ENCODE results near the gene CRNN. TPM values are rescaled to one million over a fixed set of nuclear protein-coding genes. Genes with fewer than 3 reads are reported as not detected.

CRNN gene
- not detected for total RNA-seq
- not detected for polyA plus RNA-seq (2013, experiment 1 of 2)
- not detected for polyA plus RNA-seq (2013, experiment 2 of 2)
- long read RNA-seq, experiment 1 = 0 reads
- long read RNA-seq, experiment 2 = 0 reads
- long read RNA-seq, experiment 3 = 0 reads
- long read RNA-seq, experiment 4 = 0 reads

DNA sequence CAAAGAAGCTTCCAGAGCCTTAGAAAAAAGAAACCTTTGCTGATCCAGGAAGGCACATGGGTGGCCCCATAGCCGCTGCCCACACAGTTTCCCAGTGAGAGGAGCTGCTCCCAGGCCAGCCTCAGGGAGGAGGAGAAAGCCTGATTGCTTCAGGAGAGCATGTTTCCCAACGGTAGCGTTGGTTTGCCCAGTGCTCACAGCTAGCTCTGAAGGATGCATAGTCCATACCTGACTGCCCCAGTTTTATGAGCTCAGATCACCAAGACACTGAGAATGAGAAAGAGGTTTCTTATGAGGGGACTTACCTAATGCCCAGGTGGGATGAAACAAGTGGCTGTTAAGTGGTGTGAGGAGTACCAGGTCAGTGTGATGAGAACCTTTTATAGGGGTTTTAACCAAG lies at the start of gene CRNN:
CRNN (minus strand) TSS at position 355 of the 400 bp plus-strand sequence. CDS start 2,030 bp downstream, outside the sequence.
- Histone ChIP-seq H3K36me3 (ENCODE audit: control insufficient read depth, insufficient read depth, low read length) (no peaks in the 10 kb centered on the region), H3K4me1 (ENCODE audit: control insufficient read depth, insufficient read depth, low read length) (no peaks in the 10 kb centered on the region), H3K9ac (ENCODE audit: extremely low read depth, low read length, poor library complexity, severe bottlenecking) (no peak within 1 kb of the TSS), H3K27me3 (ENCODE audit: control insufficient read depth, insufficient read depth, low read length, poor library complexity, severe bottlenecking) (no peaks in the 10 kb centered on the region), H3K27ac (ENCODE audit: low read depth, low read length) (no peak within 1 kb of the TSS), H3K4me3 (ENCODE audit: low read length) (no peak within 1 kb of the TSS), H3K9me3 (ENCODE audit: control insufficient read depth, low read length) (peaks cover 69% of the 10 kb centered on the region)
- TF ChIP-seq, protein P1, sequence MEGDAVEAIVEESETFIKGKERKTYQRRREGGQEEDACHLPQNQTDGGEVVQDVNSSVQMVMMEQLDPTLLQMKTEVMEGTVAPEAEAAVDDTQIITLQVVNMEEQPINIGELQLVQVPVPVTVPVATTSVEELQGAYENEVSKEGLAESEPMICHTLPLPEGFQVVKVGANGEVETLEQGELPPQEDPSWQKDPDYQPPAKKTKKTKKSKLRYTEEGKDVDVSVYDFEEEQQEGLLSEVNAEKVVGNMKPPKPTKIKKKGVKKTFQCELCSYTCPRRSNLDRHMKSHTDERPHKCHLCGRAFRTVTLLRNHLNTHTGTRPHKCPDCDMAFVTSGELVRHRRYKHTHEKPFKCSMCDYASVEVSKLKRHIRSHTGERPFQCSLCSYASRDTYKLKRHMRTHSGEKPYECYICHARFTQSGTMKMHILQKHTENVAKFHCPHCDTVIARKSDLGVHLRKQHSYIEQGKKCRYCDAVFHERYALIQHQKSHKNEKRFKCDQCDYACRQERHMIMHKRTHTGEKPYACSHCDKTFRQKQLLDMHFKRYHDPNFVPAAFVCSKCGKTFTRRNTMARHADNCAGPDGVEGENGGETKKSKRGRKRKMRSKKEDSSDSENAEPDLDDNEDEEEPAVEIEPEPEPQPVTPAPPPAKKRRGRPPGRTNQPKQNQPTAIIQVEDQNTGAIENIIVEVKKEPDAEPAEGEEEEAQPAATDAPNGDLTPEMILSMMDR (conservative IDR thresholded peaks at IDR 0.05) = no peak
- H3K4me1 Mint-ChIP-seq = no peaks in the 10 kb centered on the region
- peaks cover 91% of the 10 kb centered on the region for H3K9me3 Mint-ChIP-seq
- H3K36me3 Mint-ChIP-seq (ENCODE audit: low read depth) = peaks cover 3% of the 10 kb centered on the region
- no peak within 1 kb of the TSS for H3K27ac Mint-ChIP-seq
- DNase-seq = no peak
- no peaks in the 10 kb centered on the region for H3K27me3 Mint-ChIP-seq (ENCODE audit: insufficient read depth)
- WGBS, 2 experiments (ENCODE audit: insufficient coverage in 1 of 2, insufficient read length in 1 of 2) = 71 to 83% methylated on average over 3 of the region's 3 CpGs
- H3K4me3 Mint-ChIP-seq = no peak within 1 kb of the TSS

DNA sequence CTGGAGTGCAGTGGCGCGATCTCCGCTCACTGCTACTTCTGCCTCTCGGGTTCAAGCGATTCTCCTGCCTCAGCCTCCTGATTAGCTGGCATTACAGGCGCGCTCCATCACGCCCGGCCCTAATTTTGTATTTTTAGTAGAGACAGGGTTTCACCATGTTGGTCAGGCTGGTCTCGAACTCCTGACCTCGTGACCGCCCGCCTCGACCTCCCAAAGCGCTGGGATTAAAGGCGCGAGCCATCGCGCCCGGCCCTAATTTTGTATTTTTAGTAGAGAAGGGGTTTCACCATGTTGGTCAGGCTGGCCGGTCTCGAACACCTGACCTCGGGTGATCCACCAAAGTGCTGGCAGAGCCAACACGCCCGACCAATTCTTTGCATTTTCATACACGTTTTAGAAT lies 48.6 kb upstream of the CRNN start:
- H3K4me1 ChIP-seq (ENCODE audit: control insufficient read depth, insufficient read depth, low read length) = no peaks in the 10 kb centered on the region
- Mint-ChIP-seq H3K4me1 (no peaks in the 10 kb centered on the region), H3K4me3 (no peak overlapping the region), H3K27ac (no peak overlapping the region), H3K9me3 (peaks cover 53% of the 10 kb centered on the region), H3K36me3 (ENCODE audit: low read depth) (no peaks in the 10 kb centered on the region), H3K27me3 (ENCODE audit: insufficient read depth) (no peaks in the 10 kb centered on the region)
- H3K4me3 ChIP-seq (ENCODE audit: low read length) = no peak overlapping the region
- H3K9me3 ChIP-seq (ENCODE audit: control insufficient read depth, low read length) = peaks cover 24% of the 10 kb centered on the region
- DNase-seq = no peak
- TF ChIP-seq, protein P1 (conservative IDR thresholded peaks at IDR 0.05) = no peak
- no peaks in the 10 kb centered on the region for H3K36me3 ChIP-seq (ENCODE audit: control insufficient read depth, insufficient read depth, low read length)
- H3K9ac ChIP-seq (ENCODE audit: extremely low read depth, low read length, poor library complexity, severe bottlenecking) = no peak overlapping the region
- no peak overlapping the region for H3K27ac ChIP-seq (ENCODE audit: low read depth, low read length)
- 89 to 92% methylated on average over 13 to 26 of the region's 26 CpGs for WGBS, 2 experiments (ENCODE audit: insufficient coverage in 1 of 2, insufficient read length in 1 of 2)
- no peaks in the 10 kb centered on the region for H3K27me3 ChIP-seq (ENCODE audit: control insufficient read depth, insufficient read depth, low read length, poor library complexity, severe bottlenecking)

DNA sequence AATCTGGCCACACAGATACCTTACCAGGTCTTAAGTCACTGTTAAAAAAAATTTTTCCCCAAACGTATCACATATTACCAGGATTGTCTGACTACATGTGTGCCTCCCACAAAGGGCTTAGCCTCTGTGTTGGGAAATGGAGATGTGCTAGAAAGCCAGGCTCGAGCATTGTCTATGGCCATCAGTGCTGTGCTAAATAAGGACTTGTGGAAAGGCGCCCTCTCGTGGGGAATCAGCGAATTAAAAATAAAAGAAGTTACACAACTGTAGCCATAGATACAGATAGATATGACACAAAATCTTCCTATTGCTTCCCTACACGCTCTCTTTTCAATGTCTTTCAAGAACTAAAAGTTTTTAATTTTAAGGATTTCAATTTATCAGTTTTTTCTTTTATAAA lies 47.5 kb upstream of the CRNN start:
- 6 to 23% methylated on average over 3 to 6 of the region's 6 CpGs for WGBS, 2 experiments (ENCODE audit: insufficient coverage in 1 of 2, insufficient read length in 1 of 2)
- H3K9ac ChIP-seq (ENCODE audit: extremely low read depth, low read length, poor library complexity, severe bottlenecking) = no peak overlapping the region
- no peaks in the 10 kb centered on the region for H3K4me1 ChIP-seq (ENCODE audit: control insufficient read depth, insufficient read depth, low read length)
- Mint-ChIP-seq H3K9me3 (peaks cover 56% of the 10 kb centered on the region), H3K36me3 (ENCODE audit: low read depth) (no peaks in the 10 kb centered on the region), H3K27me3 (ENCODE audit: insufficient read depth) (no peaks in the 10 kb centered on the region), H3K27ac (no peak overlapping the region), H3K4me1 (no peaks in the 10 kb centered on the region), H3K4me3 (no peak overlapping the region)
- no peak overlapping the region for H3K27ac ChIP-seq (ENCODE audit: low read depth, low read length)
- DNase-seq = peak; percentile 51
- H3K4me3 ChIP-seq (ENCODE audit: low read length) = no peak overlapping the region
- TF ChIP-seq, protein P1 (conservative IDR thresholded peaks at IDR 0.05) = peak; percentile 64
- no peaks in the 10 kb centered on the region for H3K27me3 ChIP-seq (ENCODE audit: control insufficient read depth, insufficient read depth, low read length, poor library complexity, severe bottlenecking)
- H3K9me3 ChIP-seq (ENCODE audit: control insufficient read depth, low read length) = peaks cover 25% of the 10 kb centered on the region
- no peaks in the 10 kb centered on the region for H3K36me3 ChIP-seq (ENCODE audit: control insufficient read depth, insufficient read depth, low read length)
